Right kidney (tissue), 1 donor: Measurements from ENCODE around the gene SOAT1.
"Not testable (repeated sequence)": the region's sequence is repeated elsewhere in the genome, so short reads cannot be mapped to it uniquely, and the experiment has no call there.

Experiments
- DNase-seq: peaks from one replicate; pipeline ENCODE4 v3.0.0-alpha.2; 2016

SOAT1 gene

GRCh38 chr1:179352236-179352635, 58.6 kb downstream of the SOAT1 start:
- DNase-seq = no peak

DNA sequence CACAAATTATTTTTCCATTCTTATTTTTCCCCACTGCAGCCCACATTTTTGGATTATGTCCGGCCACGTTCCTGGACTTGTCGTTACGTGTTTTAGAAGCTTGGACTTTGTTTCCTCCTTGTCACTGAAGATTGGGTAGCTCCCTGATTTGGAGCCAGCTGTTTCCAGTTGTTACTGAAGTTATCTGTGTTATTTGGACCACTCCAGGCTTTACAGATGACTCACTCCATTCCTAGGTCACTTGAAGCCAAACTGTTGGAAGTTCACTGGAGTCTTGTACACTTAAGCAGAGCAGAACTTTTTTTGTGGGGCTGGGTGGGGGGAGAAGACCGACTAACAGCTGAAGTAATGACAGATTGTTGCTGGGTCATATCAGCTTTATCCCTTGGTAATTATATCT, 59.9 kb downstream of the SOAT1 start:
- no peak for DNase-seq

- not testable (repeated sequence) for DNase-seq
Observed at GRCh38 chr1:179361631-179362030, 68.0 kb downstream of the SOAT1 start.

GRCh38 chr1:179365342-179366092, 71.9 kb downstream of the SOAT1 start, which contains the start of gene AXDND1:
TSS of gene AXDND1 (plus strand) at chr1:179365971. CDS start at chr1:179366510, 539 bp downstream.
- DNase-seq = peak; percentile 97

DNA sequence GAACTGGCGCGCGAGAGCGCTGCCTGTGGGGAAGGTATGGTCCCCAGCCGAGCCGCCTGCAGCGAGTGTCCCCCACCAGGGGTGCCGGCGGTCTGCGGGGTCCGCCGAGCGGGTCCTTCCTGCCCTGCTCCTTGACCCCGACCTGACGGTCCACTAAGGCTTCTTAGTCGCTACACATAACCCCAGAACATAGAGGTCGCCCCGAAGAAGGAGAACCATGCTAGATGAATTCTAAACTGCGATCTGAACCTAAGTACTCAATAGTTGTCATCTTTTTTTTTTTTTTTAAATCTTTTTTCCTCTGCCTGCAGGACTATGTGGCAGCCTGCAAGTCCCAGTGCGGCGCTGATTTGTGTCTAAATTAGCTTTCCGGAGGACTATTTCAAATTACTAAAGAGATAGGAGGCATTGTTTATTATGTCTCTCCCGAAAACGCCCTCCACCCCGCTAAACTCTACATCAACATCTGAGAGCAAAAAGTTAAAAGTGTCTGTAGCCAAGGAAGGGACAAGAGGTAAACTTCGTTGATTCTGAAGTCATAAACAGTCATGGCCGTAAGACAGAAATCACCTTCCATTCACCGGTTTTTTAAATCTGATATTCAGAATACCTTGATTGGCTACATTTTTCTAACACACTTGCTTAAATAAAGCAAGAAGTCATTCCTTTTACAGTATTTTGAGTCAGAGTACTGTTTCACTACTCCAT, 72.7 kb downstream of the SOAT1 start:
- DNase-seq = no peak

- peak; percentile 9 for DNase-seq
Observed at GRCh38 chr1:179369751-179370341, 76.2 kb downstream of the SOAT1 start.

GRCh38 chr1:179372160-179372559, 78.6 kb downstream of the SOAT1 start:
- no peak for DNase-seq

DNA sequence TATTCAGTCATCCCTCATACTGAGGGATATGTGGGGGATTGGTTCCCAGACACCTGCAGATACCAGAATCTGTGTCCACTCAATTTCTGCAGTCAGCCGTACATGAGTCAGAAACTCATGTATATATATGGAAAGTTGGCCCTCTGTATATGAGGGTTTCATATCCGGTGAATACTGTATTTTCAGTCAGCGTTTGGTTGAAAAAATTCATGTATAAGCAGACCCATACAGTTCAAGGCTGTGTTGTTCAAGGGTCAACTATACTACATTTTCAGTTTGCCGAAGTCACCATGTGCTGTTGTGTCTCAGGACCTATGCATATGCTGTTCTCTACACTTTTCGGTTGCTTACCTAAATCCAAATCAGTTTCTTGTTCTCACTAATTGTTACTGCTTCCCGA, 82.6 kb downstream of the SOAT1 start:
- no peak for DNase-seq

- DNase-seq = no peak
Observed at GRCh38 chr1:179380299-179380698, 86.7 kb downstream of the SOAT1 start.

- no peak for DNase-seq
Observed at GRCh38 chr1:179384027-179384426, 90.4 kb downstream of the SOAT1 start.

DNA sequence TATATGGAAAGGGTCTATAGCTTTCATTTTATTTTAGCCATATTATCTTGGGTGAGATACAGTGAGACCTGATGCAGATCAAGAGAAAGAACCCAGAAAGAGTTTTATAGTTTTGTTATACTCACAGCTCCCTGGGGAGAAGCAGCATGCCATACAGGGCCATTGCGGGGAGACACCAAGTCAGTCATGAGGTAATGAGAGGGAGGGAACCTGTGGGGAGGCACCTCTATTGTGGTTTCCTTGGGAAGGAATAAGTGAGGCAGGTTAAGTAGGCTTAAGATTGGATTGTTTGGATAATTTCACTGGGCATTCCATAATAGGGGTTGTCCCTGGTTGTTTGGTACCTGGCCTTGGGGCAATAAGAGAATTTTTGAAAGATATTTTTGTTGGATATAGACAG, 91.9 kb downstream of the SOAT1 start:
- DNase-seq = no peak

DNA sequence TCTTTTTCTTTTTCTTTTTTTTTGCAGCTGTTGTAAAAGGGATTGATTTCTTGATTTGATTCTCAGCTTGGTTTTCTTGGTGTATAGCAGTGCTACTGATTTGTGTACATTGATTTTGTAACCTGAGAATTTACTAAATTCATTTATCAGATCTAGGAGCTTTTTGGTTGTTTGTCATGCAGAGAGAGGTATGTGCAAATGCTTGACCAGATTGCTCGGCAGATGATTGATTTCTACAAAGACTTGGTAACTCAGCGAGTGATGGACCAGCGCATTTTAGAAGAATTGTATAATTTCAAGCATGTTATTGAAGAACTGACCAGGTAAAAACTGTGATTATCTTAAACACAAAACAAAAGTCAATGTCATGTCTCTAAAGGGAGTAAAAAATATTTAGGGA, 100.1 kb downstream of the SOAT1 start:
- no peak for DNase-seq

- not testable (repeated sequence) for DNase-seq
Observed at GRCh38 chr1:179399399-179399798, 105.8 kb downstream of the SOAT1 start.
